Measurements from ENCODE around the gene PTCD2. TPM values are rescaled to one million over a fixed set of nuclear protein-coding genes. Genes with fewer than 3 reads are reported as not detected.

PTCD2 gene
- total and polyA plus RNA-seq, 2 donors (not counting 3 experiments of a cell fraction or from before 2014, with no cell fraction given) = 4.3 to 6.7 TPM

DNA sequence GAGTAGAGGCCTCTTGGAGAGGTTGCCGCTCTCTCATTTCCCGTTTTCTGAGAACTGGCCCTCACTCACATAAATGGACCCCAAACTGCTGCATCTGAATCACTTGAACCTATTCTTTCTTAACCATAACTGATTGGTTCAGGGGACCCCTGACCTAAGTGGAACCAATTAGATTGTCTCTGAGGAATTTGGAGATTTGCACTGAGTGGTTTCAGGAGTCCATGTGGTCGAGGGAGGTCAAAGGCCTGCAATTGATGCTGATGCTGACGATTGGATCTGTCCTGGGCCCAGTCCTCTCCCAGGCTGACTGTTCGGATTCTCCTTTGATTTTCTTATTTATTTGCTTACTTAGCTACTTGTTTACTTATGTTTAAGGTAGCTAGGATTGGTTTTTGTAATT, 88.0 kb downstream of the PTCD2 start:
- Histone ChIP-seq H3K27ac (ENCODE audit: insufficient read depth, low read depth, low read length) (no peak overlapping the region), H3K9me1 (replicated peaks; ENCODE audit: control insufficient read depth, extremely low read depth, insufficient read depth, low read length) (no peaks in the 10 kb centered on the region), H3K4me1 (ENCODE audit: control insufficient read depth, extremely low read depth, insufficient read depth, low read length) (no peaks in the 10 kb centered on the region), H3K9me3 (replicated peaks; ENCODE audit: control insufficient read depth, insufficient read depth, low read length) (no peaks in the 10 kb centered on the region), H3K4me2 (ENCODE audit: insufficient read depth, low read length) (no peak overlapping the region), H2AFZ (ENCODE audit: low read depth, low read length) (no peak overlapping the region), H3K36me3 (ENCODE audit: control insufficient read depth in 2 of 2, extremely low read depth in 1 of 2, insufficient read depth in 2 of 2, low read length in 2 of 2) (no peaks in the 10 kb centered on the region), H3K27me3 (ENCODE audit: control insufficient read depth in 2 of 2, insufficient read depth in 2 of 2, low read length in 2 of 2) (no peaks in the 10 kb centered on the region), H3K9ac (replicated peaks; ENCODE audit: extremely low read depth, insufficient read depth, low read length) (no peak overlapping the region), H4K20me1 (replicated peaks; ENCODE audit: control insufficient read depth, extremely low read depth, insufficient read depth, low read length) (no peaks in the 10 kb centered on the region), H3K4me3 (replicated peaks in 1 of 3; ENCODE audit: insufficient read depth in 1 of 3, low read depth in 1 of 3, low read length in 3 of 3) (no peak overlapping the region), H3K79me2 (ENCODE audit: control insufficient read depth, insufficient read depth, low read length) (no peaks in the 10 kb centered on the region)
- no peak for TF ChIP-seq EZH2 (IDR thresholded peaks at IDR 0.05; ENCODE audit: borderline replicate concordance, low read depth, low read length, severe bottlenecking)
- TF ChIP-seq, protein P1, sequence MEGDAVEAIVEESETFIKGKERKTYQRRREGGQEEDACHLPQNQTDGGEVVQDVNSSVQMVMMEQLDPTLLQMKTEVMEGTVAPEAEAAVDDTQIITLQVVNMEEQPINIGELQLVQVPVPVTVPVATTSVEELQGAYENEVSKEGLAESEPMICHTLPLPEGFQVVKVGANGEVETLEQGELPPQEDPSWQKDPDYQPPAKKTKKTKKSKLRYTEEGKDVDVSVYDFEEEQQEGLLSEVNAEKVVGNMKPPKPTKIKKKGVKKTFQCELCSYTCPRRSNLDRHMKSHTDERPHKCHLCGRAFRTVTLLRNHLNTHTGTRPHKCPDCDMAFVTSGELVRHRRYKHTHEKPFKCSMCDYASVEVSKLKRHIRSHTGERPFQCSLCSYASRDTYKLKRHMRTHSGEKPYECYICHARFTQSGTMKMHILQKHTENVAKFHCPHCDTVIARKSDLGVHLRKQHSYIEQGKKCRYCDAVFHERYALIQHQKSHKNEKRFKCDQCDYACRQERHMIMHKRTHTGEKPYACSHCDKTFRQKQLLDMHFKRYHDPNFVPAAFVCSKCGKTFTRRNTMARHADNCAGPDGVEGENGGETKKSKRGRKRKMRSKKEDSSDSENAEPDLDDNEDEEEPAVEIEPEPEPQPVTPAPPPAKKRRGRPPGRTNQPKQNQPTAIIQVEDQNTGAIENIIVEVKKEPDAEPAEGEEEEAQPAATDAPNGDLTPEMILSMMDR (IDR thresholded peaks at IDR 0.05; ENCODE audit: extremely low read depth in 1 of 2, insufficient read depth in 1 of 2, low read depth in 1 of 2, low read length in 2 of 2) = no peak
- no peak for TF ChIP-seq GATA2 (IDR thresholded peaks at IDR 0.05; ENCODE audit: insufficient read depth, insufficient read length, low read depth, low read length)
- TF ChIP-seq POLR2A (IDR thresholded peaks at IDR 0.05; ENCODE audit: low read depth, low read length) = no peak
- TF ChIP-seq MYC (IDR thresholded peaks at IDR 0.05; ENCODE audit: low read depth, low read length) = no peak
- TF ChIP-seq POLR2AphosphoS5 (IDR thresholded peaks at IDR 0.05; ENCODE audit: insufficient read depth, low read depth, low read length) = no peak
- no peak for TF ChIP-seq MAX (IDR thresholded peaks at IDR 0.05; ENCODE audit: insufficient read depth, insufficient read length)
- no peak for TF ChIP-seq FOS (IDR thresholded peaks at IDR 0.05; ENCODE audit: borderline replicate concordance, insufficient read depth, low read length)
- TF ChIP-seq JUN (IDR thresholded peaks at IDR 0.05; ENCODE audit: borderline replicate concordance, insufficient read depth, insufficient read length, low read depth) = no peak
- CTCF ChIA-PET = interaction anchor here (1.3 kb wide), 1 partner anchor 13 kb away, joined by 6 read pairs; no protein-coding TSS in a partner anchor
- dilution Hi-C loops (cut with MboI; ENCODE audit: extremely low pct_ligation_motif_present, low sequenced_read_pairs) = no loop called here
- intact Hi-C loops (cut with micrococcal nuclease) = no loop called here
- BruUV-seq (replicated peaks) = no TSS peak
- FAIRE-seq (no peak), DNase-seq (ENCODE audit: low read depth, low spot score) (no peak)
- POLR2A ChIA-PET = no interaction called here
